GM18505 (cell line): ENCODE results near the gene PRSS36.
A peak's percentile ranks its signal among the peaks of the same experiment; 100 is the strongest.

ENCODE experiments used
- ATAC-seq: cut with Tn5 transposase; IDR thresholded peaks from one replicate; pipeline ENCODE4 v1.9.1; 2021; ENCODE audit not compliant: unreplicated experiment
- POLR2A ChIP-seq: IDR thresholded peaks from 4 replicates; pipeline ENCODE4 v1.6.1; 2011; ENCODE audit warnings: borderline replicate concordance; ENCODE audit not compliant: insufficient read depth, insufficient read length; ENCODE audit errors: extremely low read depth

The PRSS36 gene

DNA sequence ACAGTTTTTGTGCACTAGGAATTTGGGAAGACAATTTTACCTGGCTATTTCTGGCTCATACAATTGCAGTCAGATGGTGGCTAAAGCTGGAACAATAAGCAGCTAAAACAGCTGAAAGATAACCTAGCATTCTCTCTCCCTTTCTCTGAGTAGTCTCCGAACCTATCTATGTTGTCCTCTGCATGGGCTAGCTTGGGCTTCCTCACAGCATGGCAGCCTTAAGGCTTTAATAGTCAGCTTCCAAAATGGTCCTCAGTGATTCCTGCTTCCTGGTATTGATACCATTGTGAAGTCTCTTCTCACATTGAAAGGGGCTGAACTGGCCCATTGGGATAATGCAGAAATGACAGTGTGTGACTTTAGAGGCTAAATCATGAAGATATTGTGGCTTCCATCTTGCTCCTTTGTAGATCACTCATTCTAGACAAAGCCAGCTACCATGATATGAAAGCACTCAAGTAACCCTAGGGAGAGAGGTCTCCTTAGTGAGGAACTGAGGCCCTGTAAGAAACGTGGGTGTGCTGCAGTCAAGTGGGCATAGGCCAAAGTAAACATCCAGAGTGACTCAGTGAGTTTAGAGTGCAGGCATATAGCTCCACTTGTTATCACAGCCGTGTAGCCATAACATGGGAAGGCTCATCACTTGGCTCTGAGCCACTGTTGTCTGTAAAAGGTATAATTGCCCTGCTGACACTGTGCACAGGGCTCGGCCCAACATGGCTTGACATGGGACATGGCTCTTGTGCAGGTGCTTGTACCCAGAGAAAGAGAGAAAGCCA, 49.8 kb downstream of the PRSS36 start:
- no peak for ATAC-seq
- no peak for TF ChIP-seq POLR2A

DNA sequence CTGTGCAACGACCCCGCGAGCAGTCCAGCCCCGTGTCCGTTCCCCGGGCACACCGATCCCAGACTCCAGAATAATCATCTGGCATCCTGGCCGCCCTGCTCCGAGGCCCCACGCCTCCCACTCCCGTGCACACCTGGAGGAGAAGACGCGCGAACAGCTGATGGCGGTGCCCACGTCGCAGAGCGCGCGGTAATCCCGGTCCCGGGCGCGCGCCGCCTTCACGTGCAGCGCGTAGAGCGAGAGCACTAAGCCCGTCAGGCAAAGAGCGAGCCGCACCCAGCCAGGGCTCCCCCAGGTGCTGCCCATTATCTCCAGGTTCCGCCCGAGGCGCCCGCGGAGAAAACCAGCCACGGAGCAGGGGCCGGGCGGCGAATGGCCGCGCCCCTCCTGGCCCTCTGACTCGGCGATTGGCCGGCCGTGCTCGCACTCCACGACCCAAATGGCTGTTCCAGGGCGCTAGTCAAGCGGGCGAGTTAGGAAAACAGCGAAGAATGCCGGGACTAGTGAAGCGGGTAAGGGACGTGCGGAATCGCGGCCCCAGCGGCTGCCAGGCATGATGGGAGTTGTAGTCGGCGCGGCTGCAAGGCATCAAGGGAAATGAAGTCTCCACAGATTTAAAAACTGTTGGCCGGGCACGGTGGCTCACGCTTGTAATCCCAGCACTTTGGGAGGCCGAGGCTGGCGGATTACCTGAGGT, 55.3 kb downstream of the PRSS36 start, which contains the start of gene VKORC1:
VKORC1 (minus strand) TSS at position 374 of the 697 bp plus-strand sequence; CDS start at position 306, 68 bp downstream.
- peak; percentile 88 for ATAC-seq
- TF ChIP-seq POLR2A: peak; percentile 59

DNA sequence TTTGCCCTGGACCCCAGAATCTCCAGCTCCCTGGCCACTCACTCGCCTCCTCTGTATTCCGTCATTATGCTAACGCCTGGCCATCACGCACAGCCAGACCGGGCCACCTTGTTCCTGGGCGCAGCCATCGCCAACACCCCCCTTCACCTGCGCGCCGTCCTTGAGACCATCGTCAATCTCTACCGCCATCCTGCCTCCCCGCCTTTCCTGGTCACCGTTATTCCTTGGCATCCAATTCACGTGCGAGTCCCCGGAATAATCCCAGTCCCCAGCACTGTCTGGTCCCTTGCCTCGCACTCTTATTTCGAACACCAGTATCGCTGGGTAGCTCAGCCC, 55.8 kb downstream of the PRSS36 start:
- peak; percentile 7 for ATAC-seq
- no peak for TF ChIP-seq POLR2A

DNA sequence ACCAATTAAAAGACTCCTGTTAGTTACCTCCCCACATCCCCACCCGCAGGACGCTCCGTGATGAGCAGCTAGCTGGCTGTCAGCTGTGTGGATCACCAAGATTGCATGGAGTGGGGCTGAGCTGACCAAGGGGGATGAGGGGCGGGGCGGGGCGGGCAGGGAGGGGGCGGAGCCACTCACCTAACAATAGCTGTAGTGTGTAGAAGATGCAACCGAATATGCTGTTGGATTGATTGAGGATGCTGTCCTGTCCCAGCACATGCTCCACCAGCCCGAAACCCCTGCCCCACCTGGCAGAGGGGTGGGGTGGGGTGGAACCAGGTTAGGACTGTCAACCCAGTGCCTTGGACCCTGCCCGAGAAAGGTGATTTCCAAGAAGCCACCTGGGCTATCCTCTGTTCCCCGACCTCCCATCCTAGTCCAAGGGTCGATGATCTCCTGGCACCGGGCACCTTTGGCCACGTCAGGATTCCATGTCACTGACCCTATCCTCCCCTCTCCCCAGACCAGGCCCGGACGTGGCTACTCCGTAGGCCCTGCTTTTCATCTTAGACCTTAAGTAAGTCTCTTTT, 56.6 kb downstream of the PRSS36 start:
- TF ChIP-seq POLR2A: no peak
- ATAC-seq: no peak

DNA sequence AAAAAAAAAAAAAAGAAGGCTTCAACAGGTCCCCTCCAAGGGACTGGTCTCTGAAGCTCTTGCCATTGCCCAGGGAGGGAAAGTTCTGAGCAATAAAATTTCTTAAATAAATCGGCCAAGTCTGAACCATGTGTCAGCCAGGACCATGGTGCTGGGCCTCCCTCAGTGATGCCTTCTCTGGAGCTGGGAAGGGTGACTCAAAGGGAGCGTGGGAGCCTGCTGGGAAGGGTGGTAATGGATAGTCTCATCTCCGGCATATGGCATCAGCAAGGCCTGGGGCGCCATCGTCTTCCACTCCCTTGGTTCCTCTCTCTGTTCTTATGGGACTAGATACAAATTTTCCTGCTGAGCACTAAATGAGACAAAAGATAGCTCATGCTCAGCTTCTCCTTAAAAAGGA, 57.5 kb downstream of the PRSS36 start:
- no peak for ATAC-seq

DNA sequence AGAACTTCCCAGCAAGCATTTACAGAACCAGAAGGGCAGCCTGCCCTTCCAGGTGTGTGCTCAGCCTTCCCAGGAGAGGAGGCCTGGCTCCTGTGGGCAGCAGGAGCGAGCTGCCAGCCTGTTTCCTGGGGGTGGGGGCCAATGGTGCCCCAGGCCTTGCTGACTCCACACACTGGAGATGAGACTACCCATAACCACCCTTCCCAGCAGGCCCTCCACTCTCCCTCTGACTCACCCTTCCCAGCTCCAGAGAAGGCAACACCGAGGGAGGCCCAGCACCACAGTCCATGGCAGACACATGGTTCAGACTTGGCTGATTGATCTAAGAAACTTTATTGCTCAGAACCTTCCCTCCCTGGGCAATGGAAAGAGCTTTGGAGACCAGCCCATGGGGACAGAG, 59.3 kb downstream of the PRSS36 start:
- no peak for TF ChIP-seq POLR2A
- ATAC-seq: no peak

More for the DNA sequence above, 57.5 kb downstream of the PRSS36 start:
- no peak for TF ChIP-seq POLR2A

DNA sequence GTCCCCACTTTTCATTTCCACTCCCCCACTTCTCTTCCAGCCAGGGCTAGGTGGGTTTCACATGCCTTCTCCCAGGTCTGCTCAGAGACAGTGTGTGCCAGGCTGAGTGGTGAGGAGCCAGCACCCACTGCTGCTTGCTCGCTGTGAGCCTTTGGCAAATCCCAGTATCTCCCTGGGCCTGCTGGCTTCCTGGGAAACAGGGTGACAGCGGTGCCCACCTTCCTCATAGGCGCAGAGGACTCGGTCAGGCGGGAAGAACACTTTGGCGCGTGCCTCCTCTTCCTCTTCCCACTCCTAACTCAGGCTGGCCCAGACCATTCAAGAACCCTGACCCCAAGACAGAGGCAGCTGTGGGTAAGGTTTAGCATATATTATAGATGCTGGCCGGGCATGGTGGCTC, 60.7 kb downstream of the PRSS36 start:
- TF ChIP-seq POLR2A: no peak

More for the DNA sequence above, 60.7 kb downstream of the PRSS36 start:
- no peak for ATAC-seq
